GM12878 (cell line): ENCODE data around the gene CFAP157. TPM values are rescaled to one million over a fixed set of nuclear protein-coding genes. Genes with fewer than 3 reads are reported as not detected.
A peak's percentile ranks its signal among the peaks of the same experiment; 100 is the strongest.

ENCODE experiments used
- ATAC-seq: fragments of 200-7000 bp; cut with Tn5 transposase; 3 replicates; pipeline ENCODE4 v1.9.1; 2020; ENCODE audit warnings: mild to moderate bottlenecking, moderate library complexity
- BruUV-seq: library from RNA; stranded (reverse); fragments of 400-500 nt; replicated peaks from 2 replicates; lab custom pipeline; 2021; lab: Mats Ljungman, UMichigan
- CTCF ChIA-PET: fragments of 300-600 bp; sonication (Branson Sonifier 250); formaldehyde crosslinking; extraction: SDS; loops from one replicate; lab custom pipeline; 2021; ENCODE audit warnings: inconsistent platforms; lab: Yijun Ruan, JAX
- POLR2A ChIA-PET: fragments of 350-600 bp; formaldehyde crosslinking; extraction: SDS; loops from one replicate; lab custom pipeline; 2021; ENCODE audit warnings: inconsistent platforms; lab: Charles Lee
- RAD21 ChIA-PET: fragments of 300-600 bp; sonication (Branson Sonifier 250); formaldehyde crosslinking; loops from one replicate; lab custom pipeline; 2023; ENCODE audit warnings: antibody characterized with exemption; ENCODE audit not compliant: unreplicated experiment; lab: Charles Lee
- SMC1A ChIA-PET: fragments of 300-600 bp; sonication (Branson Sonifier 250); formaldehyde crosslinking; loops from one replicate; lab custom pipeline; 2023; ENCODE audit not compliant: unreplicated experiment, uncharacterized antibody; lab: Charles Lee
- DNase-seq: peaks from one replicate; pipeline ENCODE4 v3.0.0-alpha.2; 2011; ENCODE audit warnings: low read depth, low spot score
- FAIRE-seq: peaks from 3 replicates; lab custom pipeline; 2011; peaks lifted over from hg19 to GRCh38; lab: Jason Lieb, UNC
- H2AFZ ChIP-seq: 2 replicates; pipeline ENCODE4 v1.6.0; 2011; ENCODE audit warnings: low read depth, low read length, control low read depth; ENCODE audit not compliant: control insufficient read depth
- H3K27ac ChIP-seq: 2 replicates; pipeline ENCODE4 v1.5.1; 2011; ENCODE audit warnings: control low read depth; ENCODE audit not compliant: control insufficient read depth, insufficient read depth
- H3K27me3 ChIP-seq, 2 experiments: replicated peaks in 1 of 2; 2 replicates each; pipeline versions ENCODE4 v1.6.0 to v1.6.1; 2011; ENCODE audit warnings: low read length in 1 of 2; ENCODE audit not compliant: control insufficient read depth in 2 of 2, insufficient read depth in 2 of 2
- H3K36me3 ChIP-seq, 2 experiments: 2 replicates each; pipeline ENCODE4 v1.5.1; 2011; ENCODE audit warnings: low read length in 1 of 2; ENCODE audit not compliant: control insufficient read depth in 2 of 2, insufficient read depth in 2 of 2
- H3K4me1 ChIP-seq: 2 replicates; pipeline ENCODE4 v1.6.1; 2011; ENCODE audit warnings: mild to moderate bottlenecking, low read length, moderate library complexity, mixed read lengths; ENCODE audit not compliant: control insufficient read depth, insufficient read depth
- H3K4me2 ChIP-seq: 2 replicates; pipeline ENCODE4 v1.6.0; 2011; ENCODE audit warnings: control low read depth; ENCODE audit not compliant: control insufficient read depth, insufficient read depth
- H3K4me3 ChIP-seq: fragments of 200-600 bp; sonication (generic); 2 replicates; pipeline ENCODE4 v1.5.1; 2016
- H3K79me2 ChIP-seq: 2 replicates; pipeline ENCODE4 v1.6.0; 2011; ENCODE audit warnings: low read length; ENCODE audit not compliant: control insufficient read depth, insufficient read depth
- H3K9ac ChIP-seq: 2 replicates; pipeline ENCODE4 v1.8.0; 2011; ENCODE audit warnings: low read length, control low read depth, mixed read lengths; ENCODE audit not compliant: control insufficient read depth, insufficient read depth
- H3K9me3 ChIP-seq: replicated peaks from 3 replicates; pipeline ENCODE4 v1.5.1; 2011; ENCODE audit warnings: mild to moderate bottlenecking, low read length; ENCODE audit not compliant: control insufficient read depth, insufficient read depth
- H4K20me1 ChIP-seq: 2 replicates; pipeline ENCODE4 v1.6.0; 2011; ENCODE audit not compliant: control insufficient read depth, insufficient read depth
- EED ChIP-seq: sonication (generic); IDR thresholded peaks from 2 replicates; pipeline ENCODE4 v1.6.1; 2016; ENCODE audit warnings: antibody characterized with exemption, low read depth
- WGBS: methylation state at CpG from one replicate; pipeline ENCODE4 v1.1.6; 2016; ENCODE audit warnings: low lambda C conversion rate; ENCODE audit not compliant: insufficient replicate concordance, insufficient coverage; ENCODE audit errors: missing lambda C conversion rate; 5-methylcytosine and 5-hydroxymethylcytosine counted together
- in situ Hi-C: fragments of 300-500 bp; cut with MboI; formaldehyde crosslinking; loops from 9 replicates; pipeline ENCODE4 v1.14.3; 2018; ENCODE audit warnings: mixed read lengths
- intact Hi-C: fragments of 100-400 bp; cut with micrococcal nuclease; formaldehyde crosslinking; loops from one replicate; pipeline ENCODE4 v1.14.2; 2022; ENCODE audit not compliant: unreplicated experiment
- polyA plus RNA-seq, 11 experiments: library from polyadenylated mRNA; depleted of rRNA in 4 of 11; unstranded in 6 of 11; stranded (reverse) in 5 of 11; fragments of >200 nt; fragmentation: Nextera tagmentation in 4 of 11; fragmentation: Illumina TruSeq in 1 of 11; extraction: Ambion mirVana in 4 of 11; extraction: Trizol in 1 of 11; gene quantifications; 1 replicate in 1 of 11; 2 replicates in 10 of 11; pipeline versions ENCODE4 v1.2.1 to v1.2.3, GENCODE V29; 2011 to 2016; ENCODE audit warnings: inconsistent platforms in 2 of 11, missing spikeins in 2 of 11, low read depth in 1 of 11
- total RNA-seq, 4 experiments: library from RNA; depleted of rRNA in 3 of 4; stranded (reverse); fragments of >200 nt in 3 of 4; fragmentation: Illumina TruSeq in 1 of 4; extraction: Trizol in 1 of 4; gene quantifications; 2 replicates each; pipeline versions ENCODE4 v1.2.1 to v1.2.3, GENCODE V29; 2013 to 2021
- TF ChIP-seq, protein P1 (sequence below): IDR thresholded peaks from 2 replicates; pipeline ENCODE4 v1.6.1; 2012; ENCODE audit warnings: mild to moderate bottlenecking, low read depth, low read length

CFAP157 gene
- total and polyA plus RNA-seq, 10 of the 15 experiments (the other 5 are each of a cell fraction or from before 2014, with no cell fraction given) = 0.08 to 0.72 TPM; not detected in 8

DNA sequence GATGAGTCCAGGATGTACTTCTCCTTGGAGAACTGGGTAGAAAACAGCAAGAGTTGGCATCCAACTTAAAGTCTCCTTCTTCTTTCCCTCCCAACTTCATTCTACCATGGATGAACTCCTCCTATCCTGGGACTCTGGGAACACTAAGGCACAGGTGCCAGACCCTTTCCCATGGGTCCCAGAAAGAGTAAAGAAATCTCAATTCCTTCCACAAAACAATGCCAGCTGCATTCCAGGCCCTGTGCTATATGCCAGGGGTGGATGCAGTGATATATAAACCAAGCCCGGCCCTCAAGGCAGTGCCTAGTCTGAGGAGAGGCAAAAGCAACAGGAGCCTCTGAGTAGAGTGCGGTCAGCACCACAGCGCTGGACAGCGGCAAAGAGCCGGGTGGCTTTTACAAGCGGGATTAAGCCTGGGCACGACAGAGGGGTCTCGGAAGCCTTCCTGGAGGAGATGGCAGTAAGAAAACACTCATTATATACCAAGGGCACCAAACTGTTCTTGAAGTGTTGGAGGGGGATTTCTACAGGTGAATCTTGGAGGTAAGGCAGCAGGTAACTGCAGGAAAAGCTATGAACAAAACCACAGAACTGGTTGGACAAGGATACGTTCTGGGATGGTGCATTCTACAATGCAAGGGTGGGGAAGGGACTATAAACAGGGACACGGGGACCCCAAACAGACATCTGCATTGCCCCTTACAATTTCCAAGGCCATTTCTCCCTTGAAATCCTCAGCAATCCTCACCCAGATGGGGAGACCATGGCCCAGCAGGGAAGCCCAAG, 44.7 kb downstream of the CFAP157 start:
- in situ Hi-C loops = no loop called here
- no peak for TF ChIP-seq EED
- TF ChIP-seq, protein P1, sequence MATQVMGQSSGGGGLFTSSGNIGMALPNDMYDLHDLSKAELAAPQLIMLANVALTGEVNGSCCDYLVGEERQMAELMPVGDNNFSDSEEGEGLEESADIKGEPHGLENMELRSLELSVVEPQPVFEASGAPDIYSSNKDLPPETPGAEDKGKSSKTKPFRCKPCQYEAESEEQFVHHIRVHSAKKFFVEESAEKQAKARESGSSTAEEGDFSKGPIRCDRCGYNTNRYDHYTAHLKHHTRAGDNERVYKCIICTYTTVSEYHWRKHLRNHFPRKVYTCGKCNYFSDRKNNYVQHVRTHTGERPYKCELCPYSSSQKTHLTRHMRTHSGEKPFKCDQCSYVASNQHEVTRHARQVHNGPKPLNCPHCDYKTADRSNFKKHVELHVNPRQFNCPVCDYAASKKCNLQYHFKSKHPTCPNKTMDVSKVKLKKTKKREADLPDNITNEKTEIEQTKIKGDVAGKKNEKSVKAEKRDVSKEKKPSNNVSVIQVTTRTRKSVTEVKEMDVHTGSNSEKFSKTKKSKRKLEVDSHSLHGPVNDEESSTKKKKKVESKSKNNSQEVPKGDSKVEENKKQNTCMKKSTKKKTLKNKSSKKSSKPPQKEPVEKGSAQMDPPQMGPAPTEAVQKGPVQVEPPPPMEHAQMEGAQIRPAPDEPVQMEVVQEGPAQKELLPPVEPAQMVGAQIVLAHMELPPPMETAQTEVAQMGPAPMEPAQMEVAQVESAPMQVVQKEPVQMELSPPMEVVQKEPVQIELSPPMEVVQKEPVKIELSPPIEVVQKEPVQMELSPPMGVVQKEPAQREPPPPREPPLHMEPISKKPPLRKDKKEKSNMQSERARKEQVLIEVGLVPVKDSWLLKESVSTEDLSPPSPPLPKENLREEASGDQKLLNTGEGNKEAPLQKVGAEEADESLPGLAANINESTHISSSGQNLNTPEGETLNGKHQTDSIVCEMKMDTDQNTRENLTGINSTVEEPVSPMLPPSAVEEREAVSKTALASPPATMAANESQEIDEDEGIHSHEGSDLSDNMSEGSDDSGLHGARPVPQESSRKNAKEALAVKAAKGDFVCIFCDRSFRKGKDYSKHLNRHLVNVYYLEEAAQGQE = peak; percentile 79
- TF ChIP-seq, all 136 proteins: peak for 1
- Histone ChIP-seq H3K4me2 (no peak overlapping the region), H4K20me1 (no peaks in the 10 kb centered on the region), H3K4me3 (no peak overlapping the region), H3K4me1 (no peaks in the 10 kb centered on the region), H3K27me3 (no peaks in the 10 kb centered on the region), H3K27ac (no peak overlapping the region), H3K9me3 (no peaks in the 10 kb centered on the region), H3K36me3 (peaks cover 19 to 22% of the 10 kb centered on the region in 2 experiments), H3K9ac (no peak overlapping the region), H3K79me2 (no peaks in the 10 kb centered on the region), H2AFZ (no peak overlapping the region)
- 93% methylated on average over 10 of the region's 10 CpGs for WGBS
- DNase-seq (no peak), FAIRE-seq (no peak), ATAC-seq (no peak)
- BruUV-seq = no TSS peak
- POLR2A ChIA-PET = interaction anchor here (1.3 kb wide), 1 partner anchor 8 kb away, joined by 3 read pairs; no protein-coding TSS in a partner anchor
- SMC1A ChIA-PET = no interaction called here
- RAD21 ChIA-PET = interaction anchor here (0.5 kb wide), 1 partner anchor 26 kb away, joined by 3 read pairs; no protein-coding TSS in a partner anchor
- CTCF ChIA-PET = no interaction called here
- intact Hi-C loops = no loop called here
